ENCODE measurements around the gene COL25A1. TPM values are rescaled to one million over a fixed set of nuclear protein-coding genes. Genes with fewer than 3 reads are reported as not detected.

The COL25A1 gene
- total RNA-seq, 1 experiment from 2014 or later = not detected

- no TSS peak for BruUV-seq (replicated peaks)
- DNase-seq = no peak
- TF ChIP-seq, protein P1, sequence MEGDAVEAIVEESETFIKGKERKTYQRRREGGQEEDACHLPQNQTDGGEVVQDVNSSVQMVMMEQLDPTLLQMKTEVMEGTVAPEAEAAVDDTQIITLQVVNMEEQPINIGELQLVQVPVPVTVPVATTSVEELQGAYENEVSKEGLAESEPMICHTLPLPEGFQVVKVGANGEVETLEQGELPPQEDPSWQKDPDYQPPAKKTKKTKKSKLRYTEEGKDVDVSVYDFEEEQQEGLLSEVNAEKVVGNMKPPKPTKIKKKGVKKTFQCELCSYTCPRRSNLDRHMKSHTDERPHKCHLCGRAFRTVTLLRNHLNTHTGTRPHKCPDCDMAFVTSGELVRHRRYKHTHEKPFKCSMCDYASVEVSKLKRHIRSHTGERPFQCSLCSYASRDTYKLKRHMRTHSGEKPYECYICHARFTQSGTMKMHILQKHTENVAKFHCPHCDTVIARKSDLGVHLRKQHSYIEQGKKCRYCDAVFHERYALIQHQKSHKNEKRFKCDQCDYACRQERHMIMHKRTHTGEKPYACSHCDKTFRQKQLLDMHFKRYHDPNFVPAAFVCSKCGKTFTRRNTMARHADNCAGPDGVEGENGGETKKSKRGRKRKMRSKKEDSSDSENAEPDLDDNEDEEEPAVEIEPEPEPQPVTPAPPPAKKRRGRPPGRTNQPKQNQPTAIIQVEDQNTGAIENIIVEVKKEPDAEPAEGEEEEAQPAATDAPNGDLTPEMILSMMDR (IDR thresholded peaks at IDR 0.05; ENCODE audit: unreplicated experiment) = no peak
These were observed 128.1 kb downstream of the COL25A1 start for GRCh38 chr4:109174224-109174953.

GRCh38 chr4:109172301-109172700 is 130.2 kb downstream of the COL25A1 start:
- Mint-ChIP-seq H3K9me3 (ENCODE audit: low read depth, unreplicated experiment) (no peaks in the 10 kb centered on the region), H3K27ac (ENCODE audit: unreplicated experiment) (no peak overlapping the region), H3K36me3 (ENCODE audit: insufficient read depth, unreplicated experiment) (no peaks in the 10 kb centered on the region), H3K4me3 (ENCODE audit: low read depth, unreplicated experiment) (no peak overlapping the region), H3K27me3 (ENCODE audit: unreplicated experiment) (no peaks in the 10 kb centered on the region), H3K4me1 (ENCODE audit: low read depth, unreplicated experiment) (peaks cover 9% of the 10 kb centered on the region)
- intact Hi-C loops (cut with micrococcal nuclease; ENCODE audit: unreplicated experiment) = no loop called here
- BruUV-seq (replicated peaks) = no TSS peak
- TF ChIP-seq, protein P1 (IDR thresholded peaks at IDR 0.05; ENCODE audit: unreplicated experiment) = no peak
- DNase-seq = no peak
- CTCF ChIA-PET = no interaction called here

More at GRCh38 chr4:109174224-109174953, 128.1 kb downstream of the COL25A1 start:
- Mint-ChIP-seq H3K4me1 (ENCODE audit: low read depth, unreplicated experiment) (peaks cover 2% of the 10 kb centered on the region), H3K9me3 (ENCODE audit: low read depth, unreplicated experiment) (no peaks in the 10 kb centered on the region), H3K4me3 (ENCODE audit: low read depth, unreplicated experiment) (no peak overlapping the region), H3K27ac (ENCODE audit: unreplicated experiment) (no peak overlapping the region), H3K27me3 (ENCODE audit: unreplicated experiment) (no peaks in the 10 kb centered on the region), H3K36me3 (ENCODE audit: insufficient read depth, unreplicated experiment) (no peaks in the 10 kb centered on the region)
- CTCF ChIA-PET = no interaction called here
- intact Hi-C loops (cut with micrococcal nuclease; ENCODE audit: unreplicated experiment) = no loop called here

GRCh38 chr4:109171070-109171469 is 131.4 kb downstream of the COL25A1 start:
- intact Hi-C loops (cut with micrococcal nuclease; ENCODE audit: unreplicated experiment) = no loop called here
- H3K4me3 Mint-ChIP-seq (ENCODE audit: low read depth, unreplicated experiment) = no peak overlapping the region
- no peaks in the 10 kb centered on the region for H3K9me3 Mint-ChIP-seq (ENCODE audit: low read depth, unreplicated experiment)
- peaks cover 9% of the 10 kb centered on the region for H3K4me1 Mint-ChIP-seq (ENCODE audit: low read depth, unreplicated experiment)
- no peaks in the 10 kb centered on the region for H3K27me3 Mint-ChIP-seq (ENCODE audit: unreplicated experiment)
- no peak for DNase-seq
- TF ChIP-seq, protein P1 (IDR thresholded peaks at IDR 0.05; ENCODE audit: unreplicated experiment) = no peak
- H3K27ac Mint-ChIP-seq (ENCODE audit: unreplicated experiment) = no peak overlapping the region
- CTCF ChIA-PET = no interaction called here
- no peaks in the 10 kb centered on the region for H3K36me3 Mint-ChIP-seq (ENCODE audit: insufficient read depth, unreplicated experiment)
- BruUV-seq (replicated peaks) = no TSS peak

DNA sequence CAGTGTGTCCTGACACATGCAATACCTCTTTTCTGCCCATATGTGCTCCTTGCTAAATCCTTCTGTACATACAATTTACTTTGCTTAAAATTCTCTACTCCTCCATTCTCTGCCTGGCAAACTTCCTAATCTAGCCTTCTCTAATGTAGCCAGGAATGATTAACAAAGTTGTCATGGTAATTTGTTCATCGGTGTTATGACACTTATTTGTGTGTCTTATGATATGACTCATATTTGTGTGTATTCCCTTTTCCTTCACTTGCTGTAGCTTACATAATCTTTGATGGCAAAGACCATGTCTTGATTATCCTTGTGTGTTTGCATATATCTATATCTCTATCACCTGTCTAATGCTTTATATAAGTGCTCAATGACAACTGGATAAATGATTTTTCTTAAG is 133.3 kb downstream of the COL25A1 start:
- BruUV-seq (replicated peaks) = no TSS peak
- no peak for DNase-seq
- Mint-ChIP-seq H3K4me1 (ENCODE audit: low read depth, unreplicated experiment) (peaks cover 9% of the 10 kb centered on the region), H3K27me3 (ENCODE audit: unreplicated experiment) (no peaks in the 10 kb centered on the region), H3K36me3 (ENCODE audit: insufficient read depth, unreplicated experiment) (no peaks in the 10 kb centered on the region), H3K9me3 (ENCODE audit: low read depth, unreplicated experiment) (no peaks in the 10 kb centered on the region), H3K4me3 (ENCODE audit: low read depth, unreplicated experiment) (no peak overlapping the region), H3K27ac (ENCODE audit: unreplicated experiment) (no peak overlapping the region)
- intact Hi-C loops (cut with micrococcal nuclease; ENCODE audit: unreplicated experiment) = no loop called here
- CTCF ChIA-PET = no interaction called here
- TF ChIP-seq, protein P1 (IDR thresholded peaks at IDR 0.05; ENCODE audit: unreplicated experiment) = no peak
